B cell (primary cell): ENCODE results near the gene UBE2D1.

ENCODE experiments used
- CTCF ChIP-seq: fragments of 200-600 bp; IDR thresholded peaks from one replicate; pipeline ENCODE4 v1.8.0; 2022; ENCODE audit warnings: antibody characterized with exemption, mild to moderate bottlenecking
- EZH2 ChIP-seq: IDR thresholded peaks from 2 replicates; pipeline ENCODE4 v1.6.1; 2012; ENCODE audit warnings: borderline replicate concordance, low read depth, mild to moderate bottlenecking, moderate library complexity, low read length; ENCODE audit not compliant: insufficient read depth, poor library complexity, severe bottlenecking

GRCh38 chr10:58334817-58335305, at the start of gene UBE2D1:
- TF ChIP-seq CTCF (no peak), EZH2 (no peak)
